Measurements from ENCODE around the gene FDPS. TPM values are rescaled to one million over a fixed set of nuclear protein-coding genes. Genes with fewer than 3 reads are reported as not detected.

The FDPS gene
- total RNA-seq = 132 and 244 TPM in 2 replicates

DNA sequence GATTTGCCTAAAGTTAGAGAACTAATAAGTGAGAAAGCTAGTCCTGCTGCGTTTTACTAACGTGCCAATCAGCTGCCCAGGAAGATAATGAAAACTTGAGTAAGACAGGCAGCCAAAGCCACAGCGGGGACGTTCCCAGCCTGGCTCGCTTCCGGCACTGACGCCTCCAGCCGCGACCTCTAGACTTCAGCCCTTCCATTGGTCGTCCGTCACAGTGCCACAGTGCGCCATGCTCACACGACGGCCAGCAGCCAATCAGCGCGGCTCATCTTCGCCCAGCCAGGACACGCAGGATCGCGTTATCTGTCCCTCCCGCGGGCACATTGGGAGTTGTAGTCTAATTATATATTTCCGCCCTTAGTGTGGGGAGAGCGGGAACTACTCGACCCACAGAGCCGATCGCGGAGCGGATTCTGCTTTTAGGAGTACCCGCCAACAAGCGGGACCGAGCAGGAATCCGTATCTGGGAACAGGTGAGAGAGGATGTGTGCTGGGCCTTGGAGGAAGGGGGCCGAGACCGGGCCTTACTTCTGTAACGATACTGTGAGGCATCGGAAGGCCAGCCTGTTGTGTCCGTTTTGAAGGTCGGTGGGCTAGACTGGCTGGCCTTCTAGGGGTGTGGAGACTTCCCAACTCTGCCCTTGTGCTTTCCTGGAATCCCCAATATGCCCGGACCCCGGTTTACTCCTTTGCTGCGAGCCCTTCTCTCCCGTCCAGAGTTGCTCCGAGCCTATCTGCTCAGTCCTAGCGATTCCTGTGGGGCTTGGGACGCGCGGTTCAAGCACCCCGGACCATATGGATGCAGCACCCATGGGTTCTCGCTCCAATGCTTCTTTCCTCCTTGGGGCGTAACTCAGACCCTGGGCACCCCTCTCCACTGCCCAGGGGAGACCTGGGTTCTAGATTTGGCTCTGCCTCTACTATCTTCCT is at the start of gene FDPS:
Gene FDPS (plus strand): TSS at position 374 of the 930 bp plus-strand sequence. CDS start 924 bp downstream, outside the sequence.

GRCh38 chr1:155261852-155262673 is 46.6 kb upstream of the FDPS start, which contains the start of gene SCAMP3:
Gene SCAMP3, minus strand, starts transcription at chr1:155262360. Its CDS starts 209 bp downstream, at chr1:155262151.

DNA sequence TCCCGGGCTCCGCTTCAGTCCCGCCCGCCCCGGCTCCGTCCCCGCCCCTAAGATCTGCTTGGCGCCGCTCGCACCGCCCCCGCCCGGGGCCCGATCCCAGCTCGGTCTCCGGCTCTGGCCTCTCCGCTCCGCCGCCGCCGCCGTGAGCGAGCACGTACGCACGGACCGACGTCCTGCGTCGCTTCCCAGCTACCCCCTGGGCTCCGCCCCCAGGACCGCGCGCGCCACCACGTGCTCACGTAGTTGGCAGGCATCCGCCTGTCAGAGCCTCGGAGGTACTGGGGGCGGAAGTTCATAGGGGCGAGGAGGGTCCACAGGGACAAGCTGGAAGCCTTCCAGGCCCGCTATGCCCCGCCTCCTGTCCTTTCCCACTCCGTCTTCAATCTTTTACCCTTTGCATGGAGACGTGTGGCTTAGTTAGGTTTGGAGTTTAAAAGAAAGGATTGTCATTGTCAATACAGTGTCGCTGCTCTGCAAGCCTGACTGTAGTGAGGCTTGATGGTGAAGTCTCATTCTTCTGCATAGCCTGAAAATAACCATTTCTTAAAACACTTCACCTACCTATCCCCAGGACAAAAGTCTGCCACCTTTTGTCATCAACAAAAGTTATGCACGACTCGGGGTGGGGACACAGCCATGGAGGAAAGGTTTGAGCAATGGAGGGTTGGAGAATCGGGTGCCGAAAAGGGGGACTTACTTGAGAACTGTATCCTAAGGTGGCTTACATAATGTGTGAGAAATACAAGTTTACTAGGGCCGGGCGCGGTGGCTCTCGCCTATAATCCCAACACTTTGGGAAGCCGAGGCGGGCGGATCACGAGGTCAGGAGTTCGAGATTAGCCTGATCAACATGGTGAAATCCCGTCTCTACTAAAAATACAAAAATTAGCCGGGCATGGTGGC is 35.1 kb upstream of the FDPS start, which contains the start of gene CLK2:
Gene CLK2 (minus strand): TSS at position 162 of the 903 bp plus-strand sequence. CDS start 2,527 bp downstream, outside the sequence.

GRCh38 chr1:155277070-155277901 is 31.4 kb upstream of the FDPS start, which contains the start of gene HCN3:
Gene HCN3, plus strand, starts transcription at chr1:155277463. Its CDS starts 128 bp downstream, at chr1:155277591.

DNA sequence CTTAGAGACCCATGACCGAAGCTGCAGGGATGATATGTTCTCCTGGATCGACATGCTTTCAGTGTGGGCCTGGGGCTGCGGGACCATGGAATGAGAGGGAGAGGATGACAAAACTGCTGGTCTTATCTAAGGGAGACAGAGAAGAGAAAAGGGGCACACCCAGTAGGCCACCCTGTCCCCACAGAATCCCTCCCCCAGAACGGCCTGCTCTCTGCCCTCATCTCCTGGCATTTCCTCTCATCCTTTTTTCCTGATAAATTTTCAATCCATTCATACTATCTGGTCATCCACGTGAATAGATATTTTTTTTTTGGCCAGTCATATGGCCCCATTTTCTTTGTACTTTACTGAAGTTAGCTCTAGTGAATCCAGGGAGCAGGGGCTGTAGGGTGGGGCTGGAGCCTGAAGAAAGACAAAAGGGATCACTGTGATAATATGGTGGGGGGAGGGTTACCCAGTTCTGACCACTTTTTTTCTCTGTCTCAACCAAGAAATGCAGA is 7.3 kb upstream of the FDPS start, which contains the start of gene PKLR:
Gene PKLR (minus strand): TSS at position 97 of the 500 bp plus-strand sequence. CDS start 43 bp downstream, at position 54.

DNA sequence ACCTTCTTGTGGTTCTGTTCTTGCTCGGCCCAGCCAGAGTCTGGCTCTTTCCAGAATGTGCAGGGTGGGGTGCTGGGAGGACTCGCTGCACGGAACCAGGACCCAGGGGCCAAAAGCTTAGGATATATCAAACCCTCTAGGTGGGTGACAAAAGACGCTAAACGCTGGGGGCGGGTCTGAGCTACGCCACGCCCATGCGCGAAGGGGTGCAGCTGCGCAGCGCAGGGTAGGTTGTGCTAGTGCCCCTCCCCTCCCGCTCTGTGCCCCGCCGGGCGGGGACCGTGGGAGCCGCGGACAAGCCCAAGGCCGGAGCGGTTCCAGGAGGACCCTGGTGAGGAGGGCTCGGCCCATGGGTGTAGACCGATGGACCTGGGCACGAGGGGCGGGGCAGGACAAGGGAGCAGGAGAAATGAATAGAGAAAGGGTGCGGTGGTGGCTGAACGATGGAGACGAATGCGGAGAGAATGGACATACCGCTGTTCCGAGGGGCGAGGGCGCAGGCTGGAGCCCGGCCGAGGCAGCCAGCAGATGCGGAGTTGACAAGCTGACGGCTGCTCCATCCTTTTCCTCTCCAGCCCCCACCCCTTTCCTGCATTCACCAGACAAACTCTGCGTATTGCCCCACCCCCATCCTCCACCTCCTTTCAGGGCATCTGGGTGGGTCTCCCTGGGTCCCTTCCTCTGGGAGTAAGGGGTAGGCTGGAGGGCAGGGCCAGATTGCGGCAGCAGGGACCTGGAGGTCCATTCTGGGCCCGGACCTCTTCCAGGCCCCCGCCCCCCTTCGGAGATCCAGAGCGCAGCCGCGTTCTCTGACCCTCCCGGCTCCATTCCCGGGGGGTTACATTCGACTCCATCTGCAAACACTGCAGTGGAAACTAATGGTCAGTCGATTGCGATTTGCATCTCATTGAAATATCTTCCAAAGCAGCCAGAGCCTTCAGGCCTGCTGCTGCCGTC is 12.3 kb downstream of the FDPS start, which contains the start of gene RUSC1:
Gene RUSC1 (plus strand): TSS at position 234 of the 957 bp plus-strand sequence. CDS start 880 bp downstream, outside the sequence.

Other genes starting within 250 kb of the FDPS start
- 2.4 and 3.6 TPM in 2 replicates for gene EFNA4, start 245.1 kb upstream of the FDPS start, total RNA-seq
- 0.79 and 1.1 TPM in 2 replicates for gene EFNA3, start 230.0 kb upstream of the FDPS start, total RNA-seq
- gene EFNA1, start 181.0 kb upstream of the FDPS start, total RNA-seq = 0.86 and 1.3 TPM in 2 replicates
- gene SLC50A1, start 173.0 kb upstream of the FDPS start, total RNA-seq = 16.6 and 27.6 TPM in 2 replicates
- gene DPM3, start 168.3 kb upstream of the FDPS start, total RNA-seq = 63.7 and 65.9 TPM in 2 replicates
- gene KRTCAP2, start 135.6 kb upstream of the FDPS start, total RNA-seq = 82.6 and 100 TPM in 2 replicates
- 3.5 and 5.2 TPM in 2 replicates for gene TRIM46, start 135.0 kb upstream of the FDPS start, total RNA-seq
- gene THBS3, start 101.0 kb upstream of the FDPS start, total RNA-seq = 34.0 and 42.0 TPM in 2 replicates
- gene MTX1, start 100.2 kb upstream of the FDPS start, total RNA-seq = 31.9 and 37.7 TPM in 2 replicates
- 4.5 and 5.5 TPM in 2 replicates for gene ENTREP3, start 53.4 kb upstream of the FDPS start, total RNA-seq
- gene SCAMP3, start 46.5 kb upstream of the FDPS start, total RNA-seq = 18.5 and 28.5 TPM in 2 replicates
- 26.2 and 41.5 TPM in 2 replicates for gene CLK2, start 35.4 kb upstream of the FDPS start, total RNA-seq
- gene HCN3, start 31.4 kb upstream of the FDPS start, total RNA-seq = 0.95 and 3.2 TPM in 2 replicates
- under 0.01 and 0.16 TPM in 2 replicates for gene PKLR, start 7.4 kb upstream of the FDPS start, total RNA-seq
- 8.7 and 11.5 TPM in 2 replicates for gene RUSC1, start 12.0 kb downstream of the FDPS start, total RNA-seq

All from bronchial smooth muscle cell (primary cell).